HUES6 (cell line): ENCODE data around the gene PBXIP1.
"Not testable (repeated sequence)": the region's sequence is repeated elsewhere in the genome, so short reads cannot be mapped to it uniquely, and the experiment has no call there.

Source experiments
- H3K27ac ChIP-seq: 2 replicates; pipeline ENCODE4 v1.7.0; 2013; ENCODE audit warnings: low read depth, mild to moderate bottlenecking, low read length, inconsistent platforms
- H3K27me3 ChIP-seq: 2 replicates; pipeline ENCODE4 v1.6.1; 2013; ENCODE audit warnings: low read length; ENCODE audit not compliant: control insufficient read depth, insufficient read depth
- H3K36me3 ChIP-seq: 2 replicates; pipeline ENCODE4 v1.6.1; 2013; ENCODE audit warnings: low read length; ENCODE audit not compliant: control insufficient read depth, insufficient read depth
- H3K4me1 ChIP-seq: 2 replicates; pipeline ENCODE4 v1.6.1; 2013; ENCODE audit warnings: low read length; ENCODE audit not compliant: control insufficient read depth, insufficient read depth
- H3K4me3 ChIP-seq: 2 replicates; pipeline ENCODE4 v1.5.1; 2013; ENCODE audit warnings: low read depth, low read length
- H3K9ac ChIP-seq: one replicate; pipeline ENCODE4 v1.6.1; 2013; ENCODE audit warnings: mild to moderate bottlenecking, low read length
- H3K9me3 ChIP-seq: 2 replicates; pipeline ENCODE4 v1.6.1; 2013; ENCODE audit warnings: low read depth, low read length; ENCODE audit not compliant: control insufficient read depth, insufficient read depth

The PBXIP1 gene

DNA sequence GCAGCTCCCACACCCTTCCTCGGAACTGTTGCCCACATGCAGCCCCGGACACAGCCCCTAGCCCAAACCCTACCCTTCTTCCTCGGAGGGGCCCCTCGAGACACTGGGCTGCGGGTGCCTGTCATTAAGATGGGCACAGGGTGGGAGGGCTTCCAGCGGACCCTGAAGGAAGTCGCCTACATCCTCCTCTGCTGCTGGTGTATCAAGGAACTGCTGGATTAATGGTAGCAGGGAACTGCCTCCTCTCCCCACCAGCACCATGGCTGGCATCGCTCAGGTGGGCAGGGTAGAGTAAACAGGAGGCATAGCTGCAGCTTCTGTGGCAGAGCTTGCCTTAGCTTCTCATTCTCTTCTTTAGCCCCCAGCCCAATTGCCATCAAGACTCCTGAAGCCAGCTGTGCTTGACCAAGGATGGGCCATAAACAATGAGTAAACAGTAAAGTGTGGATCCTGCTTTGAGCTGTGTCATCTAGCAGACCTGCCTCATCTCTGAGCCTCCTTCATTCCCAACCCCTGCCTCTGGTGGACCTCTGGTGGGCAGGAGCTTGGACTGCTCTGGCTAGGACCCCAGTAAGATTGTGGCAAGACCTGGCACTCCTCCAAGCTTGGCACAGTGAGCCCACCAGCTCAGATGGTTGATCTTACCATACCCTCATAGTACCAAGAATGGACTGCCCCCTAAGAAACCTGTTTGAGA is 37.8 kb upstream of the PBXIP1 start, which contains the start of gene LENEP:
Gene LENEP, plus strand, starts transcription at position 15 of the 697 bp plus-strand sequence. Its CDS starts 22 bp downstream, at position 37.
- H3K36me3 ChIP-seq: peaks cover 33% of the 10 kb centered on the region
- H3K27me3 ChIP-seq: no peaks in the 10 kb centered on the region
- H3K9me3 ChIP-seq: no peaks in the 10 kb centered on the region
- H3K4me1 ChIP-seq: peaks cover 11% of the 10 kb centered on the region; the same call in 1 of the 2 replicates
- H3K9ac ChIP-seq: no peak within 1 kb of the TSS
- H3K27ac ChIP-seq: no peak within 1 kb of the TSS
- H3K4me3 ChIP-seq: no peak within 1 kb of the TSS

DNA sequence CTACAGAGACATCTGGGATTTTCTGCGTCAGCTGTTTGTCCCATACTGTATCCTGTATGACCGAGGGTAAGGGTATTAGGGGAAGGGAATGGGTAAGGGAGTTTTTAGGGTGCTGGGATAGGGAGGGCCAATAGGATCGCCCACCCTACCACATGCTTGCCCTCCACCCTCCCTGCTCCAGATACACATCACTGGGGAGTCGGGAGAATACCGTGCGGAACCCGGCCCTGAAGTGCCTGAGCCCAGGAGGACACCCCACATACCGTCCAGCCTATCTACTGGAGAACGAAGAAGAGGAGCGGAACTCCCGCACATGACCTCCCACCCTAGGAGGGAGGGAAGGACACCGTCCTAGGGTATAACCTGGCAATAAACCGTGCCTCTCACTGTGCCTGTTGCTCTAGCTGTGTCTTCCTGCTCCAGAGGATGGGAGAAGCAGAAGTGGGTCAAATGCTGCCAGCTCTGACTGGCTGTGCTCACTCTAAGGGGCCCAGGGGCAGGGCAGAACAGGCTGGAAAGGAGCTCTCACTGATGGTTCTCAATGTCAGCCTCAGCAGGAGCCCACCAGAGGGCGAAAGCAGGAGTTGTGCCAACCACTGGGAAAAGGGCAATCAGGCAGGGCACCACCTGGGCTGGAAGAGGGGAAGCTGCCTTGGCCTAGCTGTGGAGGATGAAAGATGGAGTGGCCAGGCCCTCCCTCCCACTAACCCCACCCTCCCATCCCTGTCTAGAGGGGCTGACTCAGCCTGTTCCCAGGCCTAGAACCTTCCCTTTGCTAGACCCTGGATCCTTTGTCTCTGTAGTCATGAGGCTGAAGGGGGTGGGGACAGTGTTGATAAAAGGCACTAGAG is 37.0 kb upstream of the PBXIP1 start:
- H3K9me3 ChIP-seq: no peaks in the 10 kb centered on the region
- H3K4me1 ChIP-seq: peaks cover 10% of the 10 kb centered on the region; the same call in 1 of the 2 replicates
- H3K4me3 ChIP-seq: no peak overlapping the region
- H3K9ac ChIP-seq: no peak overlapping the region
- H3K27me3 ChIP-seq: no peaks in the 10 kb centered on the region
- no peak overlapping the region for H3K27ac ChIP-seq
- peaks cover 40% of the 10 kb centered on the region for H3K36me3 ChIP-seq

GRCh38 chr1:154990276-154990675 is 34.4 kb upstream of the PBXIP1 start:
- H3K36me3 ChIP-seq: peaks cover 53% of the 10 kb centered on the region
- no peak overlapping the region for H3K9ac ChIP-seq
- no peaks in the 10 kb centered on the region for H3K27me3 ChIP-seq
- peaks cover 10% of the 10 kb centered on the region; the same call in 1 of the 2 replicates for H3K4me1 ChIP-seq
- no peak overlapping the region for H3K27ac ChIP-seq
- H3K4me3 ChIP-seq: no peak overlapping the region
- no peaks in the 10 kb centered on the region for H3K9me3 ChIP-seq

DNA sequence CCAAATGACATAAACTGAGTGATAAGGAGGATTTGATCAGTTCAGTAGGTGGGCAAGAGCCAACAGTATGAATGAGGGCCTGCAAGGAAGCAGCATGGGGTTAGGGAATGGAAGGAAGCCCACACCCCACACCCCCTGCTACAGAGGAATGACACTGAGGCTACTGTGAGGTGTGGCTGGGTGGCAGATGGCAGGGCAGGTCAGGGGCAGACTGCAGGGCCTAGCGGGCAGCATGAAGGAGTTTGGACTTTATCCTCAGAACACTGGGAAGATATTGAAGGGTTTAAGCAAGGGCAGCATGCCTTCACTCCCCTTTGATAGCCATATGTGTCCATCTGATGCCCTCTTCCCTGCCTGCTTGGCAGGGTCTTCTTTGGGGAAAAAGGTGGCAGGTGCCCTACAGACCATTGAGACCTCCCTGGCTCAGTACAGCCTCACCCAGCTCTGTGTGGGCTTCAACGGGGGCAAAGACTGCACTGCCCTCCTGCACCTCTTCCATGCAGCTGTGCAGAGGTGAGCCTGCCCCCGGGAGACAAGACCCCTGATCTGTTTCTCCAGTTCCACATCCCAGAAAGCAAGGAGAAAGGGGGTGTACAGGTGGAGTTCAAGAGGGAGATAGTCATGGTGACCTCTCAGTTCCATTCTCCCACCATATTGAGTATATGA is 33.4 kb upstream of the PBXIP1 start:
- Histone ChIP-seq H3K27me3 (no peaks in the 10 kb centered on the region), H3K4me1 (peaks cover 10% of the 10 kb centered on the region; the same call in 1 of the 2 replicates), H3K9me3 (no peaks in the 10 kb centered on the region), H3K36me3 (peaks cover 53% of the 10 kb centered on the region), H3K9ac (no peak overlapping the region), H3K27ac (no peak overlapping the region), H3K4me3 (no peak overlapping the region)

DNA sequence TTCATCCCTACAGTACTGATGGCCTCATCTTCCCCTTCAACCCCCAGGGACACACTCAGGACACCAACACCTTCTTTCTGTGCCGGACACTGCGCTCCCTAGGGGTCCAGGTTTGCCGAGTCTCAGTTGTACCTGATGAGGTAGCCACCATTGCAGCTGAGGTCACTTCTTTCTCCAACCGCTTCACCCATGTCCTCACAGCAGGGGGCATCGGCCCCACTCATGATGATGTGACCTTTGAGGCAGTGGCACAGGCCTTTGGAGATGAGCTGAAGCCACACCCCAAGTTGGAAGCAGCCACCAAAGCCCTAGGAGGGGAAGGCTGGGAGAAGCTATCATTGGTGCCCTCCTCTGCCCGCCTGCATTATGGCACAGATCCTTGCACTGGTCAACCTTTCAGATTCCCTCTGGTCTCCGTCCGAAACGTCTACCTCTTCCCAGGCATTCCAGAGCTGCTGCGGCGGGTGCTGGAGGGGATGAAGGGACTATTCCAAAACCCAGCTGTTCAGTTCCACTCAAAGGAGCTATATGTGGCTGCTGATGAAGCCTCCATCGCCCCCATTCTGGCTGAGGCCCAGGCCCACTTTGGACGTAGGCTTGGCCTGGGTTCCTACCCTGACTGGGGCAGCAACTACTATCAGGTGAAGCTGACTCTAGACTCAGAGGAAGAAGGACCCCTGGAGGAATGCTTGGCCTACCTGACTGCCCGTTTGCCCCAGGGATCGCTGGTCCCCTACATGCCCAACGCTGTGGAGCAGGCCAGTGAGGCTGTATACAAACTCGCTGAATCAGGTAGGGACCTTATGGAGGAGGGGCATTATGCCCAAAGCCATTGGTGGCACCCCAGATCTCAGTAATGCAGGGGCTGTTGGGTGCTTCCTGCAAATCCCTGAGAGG is 32.4 kb upstream of the PBXIP1 start:
- no peak overlapping the region for H3K9ac ChIP-seq
- H3K4me3 ChIP-seq: no peak overlapping the region
- no peaks in the 10 kb centered on the region for H3K27me3 ChIP-seq
- peaks cover 4% of the 10 kb centered on the region; the same call in 1 of the 2 replicates for H3K4me1 ChIP-seq
- no peak overlapping the region for H3K27ac ChIP-seq
- H3K9me3 ChIP-seq: no peaks in the 10 kb centered on the region
- peaks cover 51% of the 10 kb centered on the region for H3K36me3 ChIP-seq

GRCh38 chr1:154987326-154987725 is 31.4 kb upstream of the PBXIP1 start:
- no peak overlapping the region for H3K4me3 ChIP-seq
- H3K9ac ChIP-seq: no peak overlapping the region
- H3K27ac ChIP-seq: no peak overlapping the region
- H3K9me3 ChIP-seq: no peaks in the 10 kb centered on the region
- peaks cover 44% of the 10 kb centered on the region for H3K36me3 ChIP-seq
- no peaks in the 10 kb centered on the region for H3K27me3 ChIP-seq
- H3K4me1 ChIP-seq: peaks cover 5% of the 10 kb centered on the region

- H3K36me3 ChIP-seq: peaks cover 44% of the 10 kb centered on the region
- H3K27ac ChIP-seq, H3K27me3 ChIP-seq: not testable (repeated sequence)
Observed at GRCh38 chr1:154986736-154987135, 30.8 kb upstream of the PBXIP1 start.

GRCh38 chr1:154983776-154984466 is 28.0 kb upstream of the PBXIP1 start:
- Histone ChIP-seq H3K36me3 (peaks cover 38% of the 10 kb centered on the region), H3K27ac (peak overlapping the region; percentile 78; the same call in 1 of the 2 replicates), H3K9me3 (no peaks in the 10 kb centered on the region), H3K4me1 (peaks cover 6% of the 10 kb centered on the region), H3K4me3 (peak overlapping the region; percentile 91), H3K27me3 (no peaks in the 10 kb centered on the region), H3K9ac (peak overlapping the region; percentile 92)

More at GRCh38 chr1:154986736-154987135, 30.8 kb upstream of the PBXIP1 start:
- H3K4me3 ChIP-seq, H3K4me1 ChIP-seq, H3K9ac ChIP-seq, H3K9me3 ChIP-seq: not testable (repeated sequence)

GRCh38 chr1:154982897-154983648 is 27.2 kb upstream of the PBXIP1 start, which contains the start of gene FLAD1:
Gene FLAD1 (plus strand): TSS chr1:154983344. CDS start chr1:154983695, 351 bp downstream.
- H3K9me3 ChIP-seq: no peaks in the 10 kb centered on the region
- H3K4me3 ChIP-seq: peak within 1 kb of the TSS; percentile 91
- H3K36me3 ChIP-seq: peaks cover 35% of the 10 kb centered on the region
- H3K4me1 ChIP-seq: peaks cover 6% of the 10 kb centered on the region
- peak within 1 kb of the TSS; percentile 92 for H3K9ac ChIP-seq
- H3K27ac ChIP-seq: peak within 1 kb of the TSS; percentile 87
- no peaks in the 10 kb centered on the region for H3K27me3 ChIP-seq
